Aorta (tissue), 5 donors: ENCODE measurements around the gene SNRPD2. TPM values are rescaled to one million over a fixed set of nuclear protein-coding genes. Genes with fewer than 3 reads are reported as not detected.

Source experiments
- ATAC-seq: fragments of 200-7000 bp; cut with Tn5 transposase; one replicate; pipeline ENCODE4 v1.9.1; 2022; ENCODE audit warnings: moderate library complexity; ENCODE audit not compliant: low FRiP score
- DNase-seq, 2 donors: peaks; one replicate each; pipeline ENCODE4 v3.0.0-alpha.2; 2020
- H3K27ac ChIP-seq, 2 donors: one replicate each; pipeline ENCODE4 v1.5.1; 2013; ENCODE audit warnings: low read length in 2 of 2, mild to moderate bottlenecking in 2 of 2, moderate library complexity in 2 of 2, control low read depth in 1 of 2, inconsistent platforms in 1 of 2, low read depth in 1 of 2
- H3K27me3 ChIP-seq, 2 donors: one replicate each; pipeline ENCODE4 v1.6.1; 2013; ENCODE audit warnings: control low read depth in 1 of 2, low read length in 1 of 2, mild to moderate bottlenecking in 1 of 2, moderate library complexity in 1 of 2; ENCODE audit not compliant: insufficient read depth in 2 of 2, control insufficient read depth in 1 of 2
- H3K36me3 ChIP-seq, 2 donors: one replicate each; pipeline ENCODE4 v1.6.1; 2013; ENCODE audit warnings: control low read depth in 1 of 2, low read length in 1 of 2, mild to moderate bottlenecking in 1 of 2; ENCODE audit not compliant: insufficient read depth in 2 of 2, control insufficient read depth in 1 of 2
- H3K4me1 ChIP-seq, 2 donors: one replicate each; pipeline ENCODE4 v1.6.1; 2013; ENCODE audit warnings: low read length in 2 of 2, control low read depth in 1 of 2, mild to moderate bottlenecking in 1 of 2, moderate library complexity in 1 of 2; ENCODE audit not compliant: insufficient read depth in 2 of 2, control insufficient read depth in 1 of 2
- H3K4me3 ChIP-seq, 2 donors: one replicate each; pipeline ENCODE4 v1.5.1; 2013; ENCODE audit warnings: low read length in 2 of 2, control low read depth in 1 of 2, mild to moderate bottlenecking in 1 of 2
- H3K9me3 ChIP-seq: one replicate; pipeline ENCODE4 v1.6.1; 2013; ENCODE audit warnings: mild to moderate bottlenecking, low read length; ENCODE audit not compliant: control insufficient read depth
- WGBS, 2 donors: extraction: QIAGEN DNeasy Blood & Tissue Kit; methylation state at CpG; one replicate each; pipeline ENCODE4 v1.1.7; 2013; 5-methylcytosine and 5-hydroxymethylcytosine counted together
- intact Hi-C, 2 donors: fragments of 100-400 bp; cut with DNase I; formaldehyde crosslinking; loops; one replicate each; pipeline versions ENCODE4 v1.14.2 to v1.15.0; 2022
- microRNA-seq, 2 donors: library from miRNA; unstranded; fragments of <30 nt; microRNA quantifications; one replicate each; pipeline ENCODE4 v1.2.0, GENCODE V29; 2020
- polyA plus RNA-seq, 2 donors: library from polyadenylated mRNA; stranded (reverse); fragments of 200-250 nt; gene quantifications; one replicate each; pipeline ENCODE4 v1.2.3, GENCODE V29; 2013
- total RNA-seq, 2 donors: library from RNA; stranded (reverse); fragmentation: NEBNext Ultra II Directional; extraction: Animal tissue kit (Norgen Biotek cat#: 25700); gene quantifications; one replicate each; pipeline ENCODE4 v1.2.1, GENCODE V29; 2021
- donor health status: healthy with polysubstance abuse.
- donor health status: Bipolar disorder and iron deficiency.
- donor health status: DM: no; HTN: no; CAD: no.
- donor health status: DM: no; HTN: no; CAD: no.
- donor health status: DM: yes; HTN: yes; CAD: no.

SNRPD2 gene
- total and polyA plus RNA-seq, 4 donors: 203 to 345 (median 262) TPM

- H3K9me3 ChIP-seq: no peaks in the 10 kb centered on the region
- 55 to 56% methylated on average over 17 of the region's 17 CpGs for WGBS, 2 donors
- no peak overlapping the region for H3K4me3 ChIP-seq
- no peak overlapping the region for H3K27ac ChIP-seq
- no peaks in the 10 kb centered on the region for H3K36me3 ChIP-seq
- intact Hi-C loops: loop anchor here (2.0 to 5.0 kb wide), 3 partner anchors 32 to 134 kb away; partner anchors contain the start of gene VASP (in 1 of the 2)
- H3K27me3 ChIP-seq: no peaks in the 10 kb centered on the region
- no peak for ATAC-seq
- no peak for DNase-seq
- peaks cover 0 to 2% of the 10 kb centered on the region in 2 donors for H3K4me1 ChIP-seq
Observed at GRCh38 chr19:45640849-45641273, 50.9 kb downstream of the SNRPD2 start.

- H3K4me3 ChIP-seq: peak within 1 kb of the TSS; percentile 66 to 68
- H3K4me1 ChIP-seq: peaks cover 0 to 2% of the 10 kb centered on the region in 2 donors
- 4 to 5% methylated on average over 49 to 52 of the region's 52 CpGs for WGBS, 2 donors
- intact Hi-C loops: no loop called here
- H3K36me3 ChIP-seq: no peaks in the 10 kb centered on the region
- peak within 1 kb of the TSS in 1 of 2 donors; percentile 12 for H3K27ac ChIP-seq
- no peaks in the 10 kb centered on the region for H3K9me3 ChIP-seq
- DNase-seq: peak in 1 of 2 donors; percentile 86
- no peaks in the 10 kb centered on the region for H3K27me3 ChIP-seq
- peak; percentile 57 for ATAC-seq
Observed at GRCh38 chr19:45638930-45639729, 52.6 kb downstream of the SNRPD2 start, which contains the start of gene EML2. Gene EML2 (minus strand): TSS chr19:45639397. CDS start chr19:45639376, 21 bp downstream.

GRCh38 chr19:45637890-45638667, 53.7 kb downstream of the SNRPD2 start:
- Histone ChIP-seq H3K9me3 (no peaks in the 10 kb centered on the region), H3K36me3 (no peaks in the 10 kb centered on the region), H3K27ac (peak overlapping the region in 1 of 2 donors; percentile 12), H3K4me1 (peaks cover 0 to 2% of the 10 kb centered on the region in 2 donors), H3K4me3 (peak overlapping the region in 1 of 2 donors; percentile 66), H3K27me3 (no peaks in the 10 kb centered on the region)
- DNase-seq (no peak), ATAC-seq (no peak)
- 52 to 54% methylated on average over 19 of the region's 19 CpGs for WGBS, 2 donors
- intact Hi-C loops: no loop called here

Small RNAs within 50 kb of the gene (microRNA-seq; reads per million reads assigned to microRNA genes)
- gene MIR330 (80.5 to 132 reads per million in 2 donors), gene MIR642A (0 reads per million in 2 donors), gene MIR642B (0 reads per million in 2 donors)

Other genes starting within 250 kb of the SNRPD2 start
- gene FOSB, start 224.0 kb downstream of the SNRPD2 start, total RNA-seq: 100 to 1,000 TPM in 1 of 2 donors, 1 to 10 TPM in 1; 3.1 to 754 TPM
- gene FOSB, start 224.0 kb downstream of the SNRPD2 start, polyA plus RNA-seq: 100 to 1,000 TPM in 1 of 2 donors, 10 to 100 TPM in 1; 18.4 to 105 TPM
- 10 to 100 TPM in 1 of 2 donors, 1 to 10 TPM in 1; 8.1 to 11.6 TPM for gene RTN2, start 194.9 kb downstream of the SNRPD2 start, total RNA-seq
- 10 to 100 TPM in 1 of 2 donors, 1 to 10 TPM in 1; 7.0 to 13.1 TPM for gene RTN2, start 194.9 kb downstream of the SNRPD2 start, polyA plus RNA-seq
- gene PPM1N, start 193.5 kb downstream of the SNRPD2 start, total RNA-seq: 1 to 10 TPM in 1 of 2 donors, under 1 TPM in 1; 0.88 to 2.5 TPM
- under 1 TPM in 1 of 2 donors, not detected in 1; 0.67 TPM for gene PPM1N, start 193.5 kb downstream of the SNRPD2 start, polyA plus RNA-seq
- 100 to 1,000 TPM; 119 to 192 TPM for gene VASP, start 184.5 kb downstream of the SNRPD2 start, total RNA-seq
- gene VASP, start 184.5 kb downstream of the SNRPD2 start, polyA plus RNA-seq: 10 to 100 TPM; 56.0 to 63.2 TPM
- 1 to 10 TPM; 8.6 to 8.8 TPM for gene OPA3, start 107.2 kb downstream of the SNRPD2 start, total RNA-seq
- gene OPA3, start 107.2 kb downstream of the SNRPD2 start, polyA plus RNA-seq: 1 to 10 TPM; 2.0 to 2.8 TPM
- 10 to 100 TPM; 10.6 to 10.9 TPM for gene GPR4, start 89.7 kb downstream of the SNRPD2 start, total RNA-seq
- 1 to 10 TPM in 1 of 2 donors, under 1 TPM in 1; 0.63 to 1.2 TPM for gene GPR4, start 89.7 kb downstream of the SNRPD2 start, polyA plus RNA-seq
- 10 to 100 TPM; 42.4 to 52.9 TPM for gene EML2, start 52.6 kb downstream of the SNRPD2 start, total RNA-seq
- gene EML2, start 52.6 kb downstream of the SNRPD2 start, polyA plus RNA-seq: 10 to 100 TPM; 21.7 to 48.1 TPM
- 1 to 10 TPM in 1 of 2 donors, under 1 TPM in 1; 0.45 to 2.4 TPM for gene GIPR, start 23.7 kb downstream of the SNRPD2 start, total RNA-seq
- gene GIPR, start 23.7 kb downstream of the SNRPD2 start, polyA plus RNA-seq: not detected
- gene QPCTL, start 713 bp upstream of the SNRPD2 start, total RNA-seq: 1 to 10 TPM; 5.3 to 5.4 TPM
- gene QPCTL, start 713 bp upstream of the SNRPD2 start, polyA plus RNA-seq: 10 to 100 TPM in 1 of 2 donors, 1 to 10 TPM in 1; 1.9 to 11.1 TPM
- gene FBXO46, start 38.9 kb upstream of the SNRPD2 start, total RNA-seq: 10 to 100 TPM; 12.7 to 15.5 TPM
- 1 to 10 TPM; 1.9 to 5.1 TPM for gene FBXO46, start 38.9 kb upstream of the SNRPD2 start, polyA plus RNA-seq
- gene MEIOSIN, start 41.5 kb upstream of the SNRPD2 start, total RNA-seq: not detected
- not detected for gene MEIOSIN, start 41.5 kb upstream of the SNRPD2 start, polyA plus RNA-seq
- gene SIX5, start 77.3 kb upstream of the SNRPD2 start, total RNA-seq: 10 to 100 TPM; 17.8 to 27.3 TPM
- gene SIX5, start 77.3 kb upstream of the SNRPD2 start, polyA plus RNA-seq: 10 to 100 TPM in 1 of 2 donors, 1 to 10 TPM in 1; 8.1 to 34.4 TPM
- 100 to 1,000 TPM; 155 to 215 TPM for gene DMPK, start 90.5 kb upstream of the SNRPD2 start, total RNA-seq
- gene DMPK, start 90.5 kb upstream of the SNRPD2 start, polyA plus RNA-seq: 100 to 1,000 TPM; 139 to 408 TPM
- 10 to 100 TPM; 70.7 TPM for gene DMWD, start 100.9 kb upstream of the SNRPD2 start, total RNA-seq
- gene DMWD, start 100.9 kb upstream of the SNRPD2 start, polyA plus RNA-seq: 10 to 100 TPM; 20.9 to 62.2 TPM
- gene RSPH6A, start 123.4 kb upstream of the SNRPD2 start, total RNA-seq: under 1 TPM; 0.15 to 0.23 TPM
- gene RSPH6A, start 123.4 kb upstream of the SNRPD2 start, polyA plus RNA-seq: not detected
- 10 to 100 TPM; 49.8 to 52.0 TPM for gene SYMPK, start 171.2 kb upstream of the SNRPD2 start, total RNA-seq
- gene SYMPK, start 171.2 kb upstream of the SNRPD2 start, polyA plus RNA-seq: 10 to 100 TPM; 22.4 to 98.6 TPM
- under 1 TPM in 1 of 2 donors, not detected in 1; 0.23 TPM for gene FOXA3, start 172.4 kb upstream of the SNRPD2 start, total RNA-seq
- 1 to 10 TPM in 1 of 2 donors, not detected in 1; 3.6 TPM for gene FOXA3, start 172.4 kb upstream of the SNRPD2 start, polyA plus RNA-seq
- gene IRF2BP1, start 194.2 kb upstream of the SNRPD2 start, total RNA-seq: 10 to 100 TPM; 15.6 to 17.7 TPM
- gene IRF2BP1, start 194.2 kb upstream of the SNRPD2 start, polyA plus RNA-seq: 10 to 100 TPM in 1 of 2 donors, 1 to 10 TPM in 1; 4.1 to 13.3 TPM
- gene MYPOP, start 210.7 kb upstream of the SNRPD2 start, total RNA-seq: 1 to 10 TPM; 5.6 to 7.3 TPM
- 1 to 10 TPM; 4.9 to 8.3 TPM for gene MYPOP, start 210.7 kb upstream of the SNRPD2 start, polyA plus RNA-seq
- gene NANOS2, start 222.8 kb upstream of the SNRPD2 start, total RNA-seq: not detected
- gene NANOS2, start 222.8 kb upstream of the SNRPD2 start, polyA plus RNA-seq: not detected